HepG2 (cell line): ENCODE results near the gene VPS25. TPM values are rescaled to one million over a fixed set of nuclear protein-coding genes. Genes with fewer than 3 reads are reported as not detected.

ENCODE experiments used
- ATAC-seq: fragments of 200-7000 bp; cut with Tn5 transposase; 3 replicates; pipeline ENCODE4 v1.9.1; 2020; ENCODE audit warnings: mild to moderate bottlenecking, moderate library complexity
- BruUV-seq: library from RNA; stranded (reverse); fragments of 400-500 nt; replicated peaks from 2 replicates; lab custom pipeline; 2021; lab: Mats Ljungman, UMichigan
- CTCF ChIA-PET: fragments of 300-600 bp; formaldehyde crosslinking; extraction: SDS; loops from one replicate; lab custom pipeline; 2021; ENCODE audit warnings: low total read pairs, inconsistent platforms, low intra/inter-chr PET ratio; lab: Yijun Ruan, JAX
- POLR2A ChIA-PET: fragments of 350-600 bp; sonication (Branson Sonifier 250); formaldehyde crosslinking; loops from one replicate; lab custom pipeline; 2020; ENCODE audit warnings: antibody characterized with exemption, inconsistent platforms; lab: Yijun Ruan, JAX
- DNase-seq: peaks from one replicate; pipeline ENCODE4 v3.0.0-alpha.2; 2015; ENCODE audit warnings: low spot score
- FAIRE-seq: peaks from 3 replicates; lab custom pipeline; 2011; peaks lifted over from hg19 to GRCh38; lab: Jason Lieb, UNC
- H2AFZ ChIP-seq: one replicate; pipeline ENCODE4 v1.6.1; 2011; ENCODE audit warnings: low read length, inconsistent platforms
- H3K27ac ChIP-seq: fragments of 300-600 bp; 3 replicates; pipeline ENCODE4 v1.8.0; 2011; ENCODE audit warnings: mixed run types, mild to moderate bottlenecking, mixed read lengths, low read length, inconsistent platforms; ENCODE audit not compliant: insufficient read depth; ENCODE audit errors: extremely low read length
- H3K27me3 ChIP-seq, 2 experiments: fragments of 200-600 bp in 1 of 2; 2 replicates in 1 of 2; 3 replicates in 1 of 2; pipeline versions ENCODE4 v1.6.0 to v1.8.0; 2011; ENCODE audit warnings: low read length in 2 of 2, mild to moderate bottlenecking in 2 of 2, moderate library complexity in 2 of 2, inconsistent platforms in 1 of 2; ENCODE audit not compliant: insufficient read depth in 2 of 2, control insufficient read depth in 1 of 2
- H3K36me3 ChIP-seq, 2 experiments: fragments of 200-600 bp in 1 of 2; replicated peaks in 1 of 2; 2 replicates in 1 of 2; 3 replicates in 1 of 2; pipeline versions ENCODE4 v1.5.1 to v1.8.0; 2011; ENCODE audit warnings: low read length in 2 of 2, inconsistent platforms in 1 of 2; ENCODE audit not compliant: insufficient read depth in 2 of 2, control insufficient read depth in 1 of 2
- H3K4me1 ChIP-seq: 2 replicates; pipeline ENCODE4 v1.5.1; 2012; ENCODE audit warnings: low read length, inconsistent platforms; ENCODE audit not compliant: insufficient read depth
- H3K4me2 ChIP-seq: 2 replicates; pipeline ENCODE4 v1.6.0; 2011; ENCODE audit warnings: low read depth, low read length, inconsistent platforms
- H3K4me3 ChIP-seq, 3 experiments: fragments of 200-600 bp in 1 of 3; sonication (generic), shearing (Covaris generic) in 1 of 3; replicated peaks in 1 of 3; 2 replicates each; pipeline ENCODE4 v1.5.1; 2011 to 2016; ENCODE audit warnings: low read length in 3 of 3, inconsistent platforms in 2 of 3, low read depth in 2 of 3, mild to moderate bottlenecking in 2 of 3, control low read depth in 1 of 3, mixed read lengths in 1 of 3; ENCODE audit not compliant: insufficient read depth in 1 of 3
- H3K79me2 ChIP-seq: one replicate; pipeline ENCODE4 v1.6.1; 2011; ENCODE audit warnings: low read length, inconsistent platforms; ENCODE audit not compliant: insufficient read depth
- H3K9ac ChIP-seq: 2 replicates; pipeline ENCODE4 v1.6.0; 2011; ENCODE audit warnings: mild to moderate bottlenecking, low read depth, low read length, inconsistent platforms; ENCODE audit not compliant: insufficient read depth
- H3K9me3 ChIP-seq: 2 replicates; pipeline ENCODE4 v1.5.1; 2012; ENCODE audit warnings: mild to moderate bottlenecking, low read length
- H4K20me1 ChIP-seq: 2 replicates; pipeline ENCODE4 v1.6.0; 2011; ENCODE audit warnings: inconsistent platforms, mild to moderate bottlenecking, low read length, moderate library complexity; ENCODE audit not compliant: insufficient read depth
- GFI1 ChIP-seq: sonication (generic); formaldehyde crosslinking; IDR thresholded peaks from 2 replicates; pipeline ENCODE4 v1.5.0; 2020; ENCODE audit warnings: missing genetic modification reagents, mild to moderate bottlenecking, borderline replicate concordance
- GTF2F1 ChIP-seq: fragments of 150-350 bp; IDR thresholded peaks from 2 replicates; pipeline ENCODE4 v1.6.1; 2014; ENCODE audit warnings: low read length
- HNF4A ChIP-seq: sonication (generic); formaldehyde crosslinking; IDR thresholded peaks from 2 replicates; pipeline ENCODE4 v1.4.0; 2020; ENCODE audit warnings: missing genetic modification reagents
- HNRNPLL ChIP-seq: fragments of 200-400 bp; formaldehyde crosslinking; IDR thresholded peaks from 2 replicates; pipeline ENCODE4 v1.6.1; 2017; ENCODE audit warnings: mild to moderate bottlenecking, low read depth, low read length; ENCODE audit not compliant: poor library complexity, severe bottlenecking
- NONO ChIP-seq, 2 experiments: fragments of 450-650 bp in 1 of 2; sonication (generic) in 1 of 2; formaldehyde crosslinking in 1 of 2; IDR thresholded peaks in 1 of 2; conservative IDR thresholded peaks in 1 of 2; 2 replicates each; pipeline versions ENCODE4 v1.6.1 to v1.8.0; 2017 to 2022; ENCODE audit warnings: mild to moderate bottlenecking in 1 of 2, missing genetic modification reagents in 1 of 2, moderate library complexity in 1 of 2
- NR1H2 ChIP-seq: sonication (generic); formaldehyde crosslinking; IDR thresholded peaks from 2 replicates; pipeline ENCODE4 v1.8.1; 2022; ENCODE audit warnings: low read depth, missing genetic modification reagents, borderline replicate concordance
- NRL ChIP-seq: sonication (generic); formaldehyde crosslinking; IDR thresholded peaks from 2 replicates; pipeline ENCODE4 v1.5.0; 2020; ENCODE audit warnings: missing genetic modification reagents, mild to moderate bottlenecking, moderate library complexity, borderline replicate concordance
- PHB2 ChIP-seq: fragments of 450-650 bp; IDR thresholded peaks from 2 replicates; pipeline ENCODE4 v1.6.1; 2018; ENCODE audit not compliant: partially characterized antibody
- POLR2A ChIP-seq, 2 experiments: IDR thresholded peaks; 2 replicates each; pipeline ENCODE4 v1.6.1; 2011; ENCODE audit warnings: low read depth in 2 of 2, low read length in 2 of 2, mild to moderate bottlenecking in 1 of 2, moderate library complexity in 1 of 2; ENCODE audit not compliant: insufficient read depth in 1 of 2
- RAD51 ChIP-seq: fragments of 450-650 bp; IDR thresholded peaks from 2 replicates; pipeline ENCODE4 v1.6.1; 2016; ENCODE audit warnings: borderline replicate concordance
- RBFOX2 ChIP-seq: fragments of 200-400 bp; formaldehyde crosslinking; IDR thresholded peaks from 2 replicates; pipeline ENCODE4 v1.6.1; 2017; ENCODE audit warnings: low read depth, mild to moderate bottlenecking, low read length
- ZBTB42 ChIP-seq: sonication (generic); formaldehyde crosslinking; IDR thresholded peaks from 2 replicates; pipeline ENCODE4 v1.5.0; 2020; ENCODE audit warnings: mild to moderate bottlenecking, missing genetic modification reagents
- ZNF274 ChIP-seq: sonication (generic); formaldehyde crosslinking; IDR thresholded peaks from 2 replicates; pipeline ENCODE4 v1.5.1; 2020; ENCODE audit warnings: mild to moderate bottlenecking, missing genetic modification reagents
- ZNF678 ChIP-seq: sonication (generic); formaldehyde crosslinking; IDR thresholded peaks from 2 replicates; pipeline ENCODE4 v1.4.0; 2020; ENCODE audit warnings: mild to moderate bottlenecking, missing genetic modification reagents
- ZZZ3 ChIP-seq: sonication (generic); formaldehyde crosslinking; IDR thresholded peaks from 2 replicates; pipeline ENCODE4 v1.4.0; 2020; ENCODE audit warnings: missing genetic modification reagents, mild to moderate bottlenecking, borderline replicate concordance
- WGBS: methylation state at CpG from one replicate; pipeline ENCODE4 v1.1.6; 2017; ENCODE audit warnings: low lambda C conversion rate; 5-methylcytosine and 5-hydroxymethylcytosine counted together
- in situ Hi-C: cut with HindIII; loops from 2 replicates; pipeline ENCODE4 v1.10.0; 2017; ENCODE audit warnings: low pct_unique_long_range_greater_than_20kb; ENCODE audit not compliant: extremely low pct_ligation_motif_present
- intact Hi-C: fragments of 100-400 bp; cut with micrococcal nuclease; formaldehyde crosslinking; loops from one replicate; pipeline ENCODE4 v1.10.0; 2022; ENCODE audit not compliant: unreplicated experiment
- polyA plus RNA-seq, 8 experiments: library from polyadenylated mRNA; depleted of rRNA in 3 of 8; stranded (reverse) in 7 of 8; unstranded in 1 of 8; fragments of >200 nt; fragmentation: Illumina TruSeq in 4 of 8; extraction: Trizol in 4 of 8; gene quantifications; 2 replicates each; pipeline versions ENCODE4 v1.2.1 to v1.2.3, GENCODE V29; 2011 to 2016; ENCODE audit warnings: low read depth in 4 of 8, missing spikeins in 1 of 8, mixed read lengths in 1 of 8; ENCODE audit not compliant: insufficient read depth in 1 of 8
- total RNA-seq, 5 experiments: library from RNA; depleted of rRNA; stranded (reverse); fragments of >200 nt; fragmentation: Illumina TruSeq; extraction: Trizol; gene quantifications; 2 replicates each; pipeline ENCODE4 v1.2.3, GENCODE V29; 2016; ENCODE audit warnings: low read depth in 1 of 5
- TF ChIP-seq, protein P1 (sequence below): conservative IDR thresholded peaks from 2 replicates; pipeline ENCODE4 v1.6.1; 2018; ENCODE audit warnings: missing genetic modification reagents
- TF ChIP-seq, protein P2 (sequence below): sonication (generic); formaldehyde crosslinking; conservative IDR thresholded peaks from 2 replicates; pipeline ENCODE4 v1.4.0; 2020; ENCODE audit warnings: missing genetic modification reagents
- TF ChIP-seq, protein P3 (sequence below): sonication (generic); formaldehyde crosslinking; conservative IDR thresholded peaks from 2 replicates; pipeline ENCODE4 v1.8.0; 2022; ENCODE audit warnings: low read depth, missing genetic modification reagents

The VPS25 gene
- total and polyA plus RNA-seq, 2 of the 13 experiments (the other 11 are each of a cell fraction or from before 2014, with no cell fraction given) = 161 to 249 TPM

DNA sequence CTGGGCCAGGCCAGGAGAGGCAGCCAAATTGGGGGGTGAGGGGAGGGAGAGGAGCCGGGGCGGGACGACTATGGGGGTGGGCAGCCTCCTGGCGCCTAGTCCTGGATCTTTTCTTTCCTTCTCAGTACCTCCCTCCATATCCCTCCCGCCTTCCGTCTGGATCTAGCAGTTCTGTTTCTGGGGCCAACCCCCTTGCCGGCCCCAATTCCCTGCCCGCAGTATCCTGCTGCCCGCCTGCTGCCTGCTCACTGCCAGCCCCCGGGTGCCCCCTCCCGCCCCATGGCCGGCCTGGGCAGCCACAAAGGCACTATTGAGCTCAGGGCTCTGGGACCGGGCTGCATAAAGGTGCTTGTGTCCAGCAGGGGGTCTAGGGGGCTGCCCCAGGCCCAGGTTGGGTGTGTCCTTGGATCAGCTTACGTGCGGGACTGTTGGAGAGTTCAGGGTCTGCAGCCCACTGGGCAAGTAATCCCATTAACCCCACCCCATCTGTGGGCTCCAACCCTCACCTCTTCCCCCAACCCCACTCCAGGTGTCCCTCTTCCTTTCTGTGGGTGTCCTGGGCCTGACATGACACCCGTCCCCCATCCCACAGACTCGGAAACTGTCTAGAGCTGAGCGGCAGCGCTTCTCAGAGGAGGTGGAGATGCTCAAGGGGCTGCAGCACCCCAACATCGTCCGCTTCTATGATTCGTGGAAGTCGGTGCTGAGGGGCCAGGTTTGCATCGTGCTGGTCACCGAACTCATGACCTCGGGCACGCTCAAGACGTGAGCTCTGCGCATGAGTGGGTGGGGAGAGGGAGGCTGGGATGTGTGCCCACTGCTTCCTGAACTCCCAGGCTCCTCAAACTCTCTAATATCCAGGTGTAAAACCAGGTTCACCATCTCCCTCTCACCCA, 9.2 kb downstream of the VPS25 start:
- ATAC-seq (peak; percentile 7), FAIRE-seq (no peak), DNase-seq (peak; percentile 52)
- H3K4me1 ChIP-seq = peaks cover 44% of the 10 kb centered on the region
- intact Hi-C loops (no loop called here), in situ Hi-C loops (no loop called here)
- no peak overlapping the region for H2AFZ ChIP-seq
- ChIA-PET CTCF (no interaction called here), POLR2A (interaction anchor here (0.9 to 8.4 kb wide), 10 partner anchors 9 to 216 kb away, joined by 3 to 278 read pairs (median 24); partner anchors contain the start of genes BECN1, CNTD1, COA3 and PSME3)
- H3K9me3 ChIP-seq = no peaks in the 10 kb centered on the region
- peak overlapping the region; percentile 99 for H3K4me2 ChIP-seq
- peaks cover 4% of the 10 kb centered on the region; the same call in 1 of the 2 replicates for H4K20me1 ChIP-seq
- no TSS peak for BruUV-seq
- H3K4me3 ChIP-seq = peak overlapping the region; percentile 87 to 99 (median 92)
- peaks cover 24 to 35% of the 10 kb centered on the region in 2 experiments; a peak in 4 of 5 replicates for H3K36me3 ChIP-seq
- H3K27me3 ChIP-seq = no peaks in the 10 kb centered on the region; a peak in 1 of 5 replicates
- peaks cover 26% of the 10 kb centered on the region for H3K79me2 ChIP-seq
- peak overlapping the region; percentile 95 for H3K9ac ChIP-seq
- 69% methylated on average over 28 of the region's 29 CpGs for WGBS
- H3K27ac ChIP-seq = no peak overlapping the region
- TF ChIP-seq HNF4A (CRISPR knock-in tag) = no peak
- TF ChIP-seq RBFOX2 = peak; percentile 68
- peak; percentile 32 for TF ChIP-seq HNRNPLL
- TF ChIP-seq NRL (CRISPR knock-in tag) = peak; percentile 54; the same call in 1 of the 2 replicates
- TF ChIP-seq, protein P1, sequence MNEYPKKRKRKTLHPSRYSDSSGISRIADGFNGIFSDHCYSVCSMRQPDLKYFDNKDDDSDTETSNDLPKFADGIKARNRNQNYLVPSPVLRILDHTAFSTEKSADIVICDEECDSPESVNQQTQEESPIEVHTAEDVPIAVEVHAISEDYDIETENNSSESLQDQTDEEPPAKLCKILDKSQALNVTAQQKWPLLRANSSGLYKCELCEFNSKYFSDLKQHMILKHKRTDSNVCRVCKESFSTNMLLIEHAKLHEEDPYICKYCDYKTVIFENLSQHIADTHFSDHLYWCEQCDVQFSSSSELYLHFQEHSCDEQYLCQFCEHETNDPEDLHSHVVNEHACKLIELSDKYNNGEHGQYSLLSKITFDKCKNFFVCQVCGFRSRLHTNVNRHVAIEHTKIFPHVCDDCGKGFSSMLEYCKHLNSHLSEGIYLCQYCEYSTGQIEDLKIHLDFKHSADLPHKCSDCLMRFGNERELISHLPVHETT (CRISPR knock-in tag) = no peak
- TF ChIP-seq RAD51 = no peak
- no peak for TF ChIP-seq ZNF678 (CRISPR knock-in tag)
- TF ChIP-seq NONO (IDR thresholded peaks at IDR 0.05) = no peak
- no peak for TF ChIP-seq NONO (CRISPR knock-in tag; conservative IDR thresholded peaks at IDR 0.05)
- TF ChIP-seq ZZZ3 (CRISPR knock-in tag) = no peak
- no peak for TF ChIP-seq NR1H2 (CRISPR knock-in tag)
- no peak for TF ChIP-seq GTF2F1
- no peak for TF ChIP-seq ZBTB42 (CRISPR knock-in tag)
- TF ChIP-seq, protein P2, sequence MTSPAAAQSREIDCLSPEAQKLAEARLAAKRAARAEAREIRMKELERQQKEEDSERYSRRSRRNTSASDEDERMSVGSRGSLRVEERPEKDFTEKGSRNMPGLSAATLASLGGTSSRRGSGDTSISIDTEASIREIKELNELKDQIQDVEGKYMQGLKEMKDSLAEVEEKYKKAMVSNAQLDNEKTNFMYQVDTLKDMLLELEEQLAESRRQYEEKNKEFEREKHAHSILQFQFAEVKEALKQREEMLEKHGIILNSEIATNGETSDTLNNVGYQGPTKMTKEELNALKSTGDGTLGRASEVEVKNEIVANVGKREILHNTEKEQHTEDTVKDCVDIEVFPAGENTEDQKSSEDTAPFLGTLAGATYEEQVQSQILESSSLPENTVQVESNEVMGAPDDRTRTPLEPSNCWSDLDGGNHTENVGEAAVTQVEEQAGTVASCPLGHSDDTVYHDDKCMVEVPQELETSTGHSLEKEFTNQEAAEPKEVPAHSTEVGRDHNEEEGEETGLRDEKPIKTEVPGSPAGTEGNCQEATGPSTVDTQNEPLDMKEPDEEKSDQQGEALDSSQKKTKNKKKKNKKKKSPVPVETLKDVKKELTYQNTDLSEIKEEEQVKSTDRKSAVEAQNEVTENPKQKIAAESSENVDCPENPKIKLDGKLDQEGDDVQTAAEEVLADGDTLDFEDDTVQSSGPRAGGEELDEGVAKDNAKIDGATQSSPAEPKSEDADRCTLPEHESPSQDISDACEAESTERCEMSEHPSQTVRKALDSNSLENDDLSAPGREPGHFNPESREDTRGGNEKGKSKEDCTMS (CRISPR knock-in tag) = no peak
- TF ChIP-seq PHB2 = no peak
- no peak for TF ChIP-seq GFI1
- TF ChIP-seq POLR2A (IDR thresholded peaks at IDR 0.05; ENCODE audit: insufficient read depth in 1 of 2, low read depth in 2 of 2, low read length in 2 of 2) = peak in 1 of 2 experiments; percentile 16; a peak in 2 of 4 replicates
- 0 out of 2 replicates have a peak, but pooled peaks have one; percentile 14 for TF ChIP-seq ZNF274
- TF ChIP-seq, protein P3, sequence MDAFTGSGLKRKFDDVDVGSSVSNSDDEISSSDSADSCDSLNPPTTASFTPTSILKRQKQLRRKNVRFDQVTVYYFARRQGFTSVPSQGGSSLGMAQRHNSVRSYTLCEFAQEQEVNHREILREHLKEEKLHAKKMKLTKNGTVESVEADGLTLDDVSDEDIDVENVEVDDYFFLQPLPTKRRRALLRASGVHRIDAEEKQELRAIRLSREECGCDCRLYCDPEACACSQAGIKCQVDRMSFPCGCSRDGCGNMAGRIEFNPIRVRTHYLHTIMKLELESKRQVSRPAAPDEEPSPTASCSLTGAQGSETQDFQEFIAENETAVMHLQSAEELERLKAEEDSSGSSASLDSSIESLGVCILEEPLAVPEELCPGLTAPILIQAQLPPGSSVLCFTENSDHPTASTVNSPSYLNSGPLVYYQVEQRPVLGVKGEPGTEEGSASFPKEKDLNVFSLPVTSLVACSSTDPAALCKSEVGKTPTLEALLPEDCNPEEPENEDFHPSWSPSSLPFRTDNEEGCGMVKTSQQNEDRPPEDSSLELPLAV (CRISPR knock-in tag) = no peak
